Transverse colon (tissue), 4 donors: ENCODE measurements around the gene MZT2B. TPM values are rescaled to one million over a fixed set of nuclear protein-coding genes. Genes with fewer than 3 reads are reported as not detected.
A peak's percentile ranks its signal among the peaks of the same experiment; 100 is the strongest.
"Not testable (repeated sequence)": the region's sequence is repeated elsewhere in the genome, so short reads cannot be mapped to it uniquely, and the experiment has no call there.

Source experiments
- DNase-seq: peaks from one replicate; pipeline ENCODE4 v3.0.0-alpha.2; 2019
- H3K27ac ChIP-seq, 4 donors: fragments of 200-600 bp; sonication (generic); 2 replicates each; pipeline ENCODE4 v1.5.1; 2016 to 2018; ENCODE audit warnings: inconsistent platforms in 4 of 4
- H3K27me3 ChIP-seq: fragments of 200-600 bp; sonication (generic); 2 replicates; pipeline ENCODE4 v1.5.1; 2017; ENCODE audit warnings: inconsistent platforms
- H3K36me3 ChIP-seq, 4 donors: fragments of 200-600 bp; sonication (generic); 2 replicates each; pipeline ENCODE4 v1.5.1; 2017 to 2019; ENCODE audit warnings: inconsistent platforms in 4 of 4
- H3K4me1 ChIP-seq, 4 donors: fragments of 200-600 bp; sonication (generic); 2 replicates each; pipeline ENCODE4 v1.5.1; 2017 to 2020; ENCODE audit warnings: inconsistent platforms in 4 of 4
- H3K4me3 ChIP-seq, 4 donors: fragments of 200-600 bp; sonication (generic); 1 replicate in 1 of 4; 2 replicates in 3 of 4; pipeline versions ENCODE4 v1.5.1 to v1.6.1; 2017 to 2019; ENCODE audit warnings: inconsistent platforms in 4 of 4
- H3K9me3 ChIP-seq, 2 donors: fragments of 200-600 bp; sonication (generic); 2 replicates each; pipeline ENCODE4 v1.5.1; 2017 to 2019; ENCODE audit warnings: inconsistent platforms in 2 of 2
- whole genome bisulfite sequencing, 2 donors: methylation state at CpG; one replicate each; pipeline ENCODE4 v1.1.5; 2018; ENCODE audit warnings: low coverage in 1 of 2; 5-methylcytosine and 5-hydroxymethylcytosine counted together
- in situ Hi-C, 4 donors: fragments of 200-750 bp; cut with MboI; loops; one replicate each; pipeline versions ENCODE4 v1.15.0 to v1.15.1; 2017; ENCODE audit warnings: low sequenced_read_pairs in 3 of 4, low pct_ligation_motif_present in 1 of 4, low pct_unique_long_range_greater_than_20kb in 1 of 4
- intact Hi-C: fragments of 100-400 bp; cut with DNase I; formaldehyde crosslinking; loops from one replicate; pipeline ENCODE4 v1.15.1; 2023; ENCODE audit warnings: low total_unique reads
- total RNA-seq, 4 donors: library from RNA; depleted of rRNA; stranded (reverse); fragments of >200 nt; gene quantifications; one replicate each; pipeline ENCODE4 v1.1.0, GENCODE V29; 2016

The MZT2B gene
- total RNA-seq, 4 donors from 2014 or later = 50.5 to 144 (median 102) TPM

GRCh38 chr2:130140516-130140915, 41.5 kb upstream of the MZT2B start:
- H3K4me1 ChIP-seq = peaks cover 0 to 11% (median 3%) of the 10 kb centered on the region in 4 donors
- intact Hi-C loops, H3K27ac ChIP-seq, H3K9me3 ChIP-seq, H3K4me3 ChIP-seq, in situ Hi-C loops, DNase-seq, H3K36me3 ChIP-seq: not testable (repeated sequence)
- peaks cover 21% of the 10 kb centered on the region for H3K27me3 ChIP-seq
- 60% methylated on average over 4 of the region's 7 CpGs; no CpG with 5 or more reads in 1 of the 2 donors for WGBS, 2 donors

GRCh38 chr2:130141002-130141401, 41.1 kb upstream of the MZT2B start:
- H3K36me3 ChIP-seq, H3K27ac ChIP-seq, DNase-seq, H3K4me3 ChIP-seq, in situ Hi-C loops, intact Hi-C loops, H3K9me3 ChIP-seq: not testable (repeated sequence)
- no CpG with 5 or more reads among the region's 6 CpGs for WGBS, 2 donors
- peaks cover 21% of the 10 kb centered on the region for H3K27me3 ChIP-seq
- peaks cover 0 to 11% (median 3%) of the 10 kb centered on the region in 4 donors for H3K4me1 ChIP-seq

GRCh38 chr2:130141645-130142370, 40.3 kb upstream of the MZT2B start:
- in situ Hi-C loops, H3K4me3 ChIP-seq, H3K9me3 ChIP-seq, DNase-seq, H3K27ac ChIP-seq, intact Hi-C loops, H3K36me3 ChIP-seq: not testable (repeated sequence)
- Histone ChIP-seq H3K4me1 (peaks cover 0 to 11% (median 3%) of the 10 kb centered on the region in 4 donors), H3K27me3 (peaks cover 29% of the 10 kb centered on the region)
- 82% methylated on average over 7 of the region's 22 CpGs; no CpG with 5 or more reads in 1 of the 2 donors for WGBS, 2 donors

- H3K27me3 ChIP-seq = peaks cover 30% of the 10 kb centered on the region
- H3K4me1 ChIP-seq = peaks cover 0 to 11% (median 3%) of the 10 kb centered on the region in 4 donors
- H3K9me3 ChIP-seq, H3K27ac ChIP-seq, H3K36me3 ChIP-seq, intact Hi-C loops, DNase-seq, in situ Hi-C loops, H3K4me3 ChIP-seq: not testable (repeated sequence)
- 95% methylated on average over 11 of the region's 13 CpGs; no CpG with 5 or more reads in 1 of the 2 donors for WGBS, 2 donors
Measured at GRCh38 chr2:130142396-130143265, 39.4 kb upstream of the MZT2B start.

GRCh38 chr2:130143266-130144039, 38.6 kb upstream of the MZT2B start:
- not testable (repeated sequence) for DNase-seq
- peak overlapping the region in 2 of 4 donors; percentile 30 to 48 for H3K4me3 ChIP-seq

GRCh38 chr2:130145006-130145414, 37.1 kb upstream of the MZT2B start, which contains the start of gene CCDC74B:
Gene CCDC74B (minus strand): TSS chr2:130145112. CDS start chr2:130144996, 116 bp downstream.
- in situ Hi-C loops, H3K27ac ChIP-seq, H3K36me3 ChIP-seq, H3K9me3 ChIP-seq, intact Hi-C loops: not testable (repeated sequence)
- Histone ChIP-seq H3K4me1 (peaks cover 0 to 11% (median 3%) of the 10 kb centered on the region in 4 donors), H3K4me3 (peak within 1 kb of the TSS in 3 of 4 donors; percentile 19 to 48 (median 30)), H3K27me3 (peaks cover 30% of the 10 kb centered on the region)
- 8% methylated on average over 16 of the region's 30 CpGs; no CpG with 5 or more reads in 1 of the 2 donors for WGBS, 2 donors
- peak; percentile 50 for DNase-seq

More at GRCh38 chr2:130143266-130144039, 38.6 kb upstream of the MZT2B start:
- H3K9me3 ChIP-seq, H3K36me3 ChIP-seq, intact Hi-C loops, H3K27ac ChIP-seq, in situ Hi-C loops: not testable (repeated sequence)
- peaks cover 0 to 11% (median 3%) of the 10 kb centered on the region in 4 donors for H3K4me1 ChIP-seq
- H3K27me3 ChIP-seq = peaks cover 30% of the 10 kb centered on the region
- WGBS, 2 donors = 50% methylated on average over 18 of the region's 28 CpGs; no CpG with 5 or more reads in 1 of the 2 donors

GRCh38 chr2:130148515-130148914, 33.5 kb upstream of the MZT2B start:
- DNase-seq, H3K36me3 ChIP-seq, H3K27ac ChIP-seq, intact Hi-C loops, H3K4me3 ChIP-seq, in situ Hi-C loops, H3K9me3 ChIP-seq: not testable (repeated sequence)
- H3K27me3 ChIP-seq = peaks cover 25% of the 10 kb centered on the region
- peaks cover 0 to 11% (median 3%) of the 10 kb centered on the region in 4 donors for H3K4me1 ChIP-seq
- WGBS, 2 donors = 49 to 75% methylated on average over 4 to 6 of the region's 6 CpGs
